ENCODE results near the gene TMEM126B.
"Not testable (repeated sequence)": the region's sequence is repeated elsewhere in the genome, so short reads cannot be mapped to it uniquely, and the experiment has no call there.

Gene TMEM126B

GRCh38 chr11:85627998-85628770 lies at the start of gene TMEM126B:
TMEM126B (plus strand) TSS chr11:85628593; CDS start chr11:85628608, 15 bp downstream.
- DNase-seq: peak; percentile 76 to 96

GRCh38 chr11:85582111-85582510 lies 46.3 kb upstream of the TMEM126B start:
- no peak for DNase-seq

GRCh38 chr11:85589373-85589772 lies 39.0 kb upstream of the TMEM126B start:
- no peak for DNase-seq

- DNase-seq: no peak
These were observed 37.4 kb upstream of the TMEM126B start for GRCh38 chr11:85590848-85591483.

GRCh38 chr11:85595285-85595884 lies 33.0 kb upstream of the TMEM126B start:
- peak in 1 of 2 donors; percentile 31 for DNase-seq

GRCh38 chr11:85596886-85597285 lies 31.5 kb upstream of the TMEM126B start:
- DNase-seq: no peak

- DNase-seq: no peak
These were observed 29.3 kb upstream of the TMEM126B start for GRCh38 chr11:85599083-85599482.

- no peak for DNase-seq
These were observed 25.7 kb upstream of the TMEM126B start for GRCh38 chr11:85602526-85603213.

GRCh38 chr11:85603220-85603619 lies 25.2 kb upstream of the TMEM126B start:
- DNase-seq: no peak

- DNase-seq: not testable (repeated sequence)
These were observed 22.2 kb upstream of the TMEM126B start for GRCh38 chr11:85606237-85606636.

- DNase-seq: not testable (repeated sequence)
These were observed 19.8 kb upstream of the TMEM126B start for GRCh38 chr11:85608621-85609020.

GRCh38 chr11:85609286-85609685 lies 19.1 kb upstream of the TMEM126B start:
- DNase-seq: not testable (repeated sequence)

- not testable (repeated sequence) for DNase-seq
These were observed 16.8 kb upstream of the TMEM126B start for GRCh38 chr11:85611643-85612042.

GRCh38 chr11:85619499-85619898 lies 8.9 kb upstream of the TMEM126B start:
- no peak for DNase-seq

- DNase-seq: no peak
These were observed 8.1 kb upstream of the TMEM126B start for GRCh38 chr11:85620256-85620655.

GRCh38 chr11:85626496-85626895 lies 1.9 kb upstream of the TMEM126B start:
- no peak for DNase-seq

GRCh38 chr11:85627332-85627997 lies 928 bp upstream of the TMEM126B start, which contains the start of gene DLG2:
DLG2 (minus strand) TSS chr11:85627344.
- no peak for DNase-seq

- no peak for DNase-seq
These were observed 463 bp downstream of the TMEM126B start for GRCh38 chr11:85628771-85629341.

- no peak for DNase-seq
These were observed 6.4 kb downstream of the TMEM126B start for GRCh38 chr11:85634747-85635146.

- no peak for DNase-seq
These were observed 14.8 kb downstream of the TMEM126B start for GRCh38 chr11:85643191-85643614.

GRCh38 chr11:85647078-85647477 lies 18.7 kb downstream of the TMEM126B start:
- no peak for DNase-seq

GRCh38 chr11:85647604-85648299 lies 19.4 kb downstream of the TMEM126B start, which contains the start of gene TMEM126A:
TMEM126A (plus strand) TSS chr11:85647967; CDS start chr11:85650256, 2,289 bp downstream.
- DNase-seq: peak; percentile 56 to 80
